Measurements from ENCODE around the gene BTLA. TPM values are rescaled to one million over a fixed set of nuclear protein-coding genes. Genes with fewer than 3 reads are reported as not detected.

The BTLA gene
- not detected in 2 replicates for total RNA-seq

GRCh38 chr3:112498914-112499711 is at the start of gene BTLA:
TSS of gene BTLA (minus strand) at chr3:112499472. CDS start at chr3:112499358, 114 bp downstream.

Other genes starting within 250 kb of the BTLA start
- not detected in 2 replicates for gene SLC9C1, start 205.3 kb downstream of the BTLA start, total RNA-seq
- gene CD200, start 166.3 kb downstream of the BTLA start, total RNA-seq = 3.7 and 4.6 TPM in 2 replicates
- gene ATG3, start 62.5 kb upstream of the BTLA start, total RNA-seq = 74.0 and 84.3 TPM in 2 replicates
- 39.6 and 47.2 TPM in 2 replicates for gene SLC35A5, start 62.6 kb upstream of the BTLA start, total RNA-seq
- gene CCDC80, start 141.7 kb upstream of the BTLA start, total RNA-seq = 39.5 and 308 TPM in 2 replicates